WERI-Rb-1 (cell line): ENCODE data around the gene SMNDC1.

Experiments
- DNase-seq: peaks from one replicate; pipeline ENCODE4 v3.0.0-alpha.2; 2020
- H3K27ac ChIP-seq: fragments of 250-450 bp; sonication (Bioruptor Pico); 2 replicates; pipeline ENCODE4 v1.5.1; 2020; ENCODE audit warnings: mild to moderate bottlenecking, moderate library complexity
- H3K27me3 ChIP-seq: fragments of 250-450 bp; sonication (Bioruptor Pico); 2 replicates; pipeline ENCODE4 v1.5.1; 2021; ENCODE audit warnings: mild to moderate bottlenecking, low read depth, moderate library complexity; ENCODE audit not compliant: insufficient read depth, severe bottlenecking
- H3K36me3 ChIP-seq: fragments of 250-450 bp; sonication (Bioruptor Pico); 2 replicates; pipeline ENCODE4 v1.5.1; 2020; ENCODE audit warnings: mild to moderate bottlenecking, moderate library complexity
- H3K4me3 ChIP-seq: 2 replicates; pipeline ENCODE4 v1.5.1; 2011; ENCODE audit warnings: low read depth, mild to moderate bottlenecking, control low read depth, low read length
- H3K9me3 ChIP-seq: fragments of 250-450 bp; sonication (Bioruptor Pico); 2 replicates; pipeline ENCODE4 v1.5.1; 2021; ENCODE audit warnings: mild to moderate bottlenecking, moderate library complexity; ENCODE audit not compliant: severe bottlenecking
- TF ChIP-seq, protein P1 (sequence below): IDR thresholded peaks from 2 replicates; pipeline ENCODE4 v1.5.1; 2011; ENCODE audit warnings: low read depth, mild to moderate bottlenecking, control low read depth, inconsistent platforms, low read length

SMNDC1 gene

DNA sequence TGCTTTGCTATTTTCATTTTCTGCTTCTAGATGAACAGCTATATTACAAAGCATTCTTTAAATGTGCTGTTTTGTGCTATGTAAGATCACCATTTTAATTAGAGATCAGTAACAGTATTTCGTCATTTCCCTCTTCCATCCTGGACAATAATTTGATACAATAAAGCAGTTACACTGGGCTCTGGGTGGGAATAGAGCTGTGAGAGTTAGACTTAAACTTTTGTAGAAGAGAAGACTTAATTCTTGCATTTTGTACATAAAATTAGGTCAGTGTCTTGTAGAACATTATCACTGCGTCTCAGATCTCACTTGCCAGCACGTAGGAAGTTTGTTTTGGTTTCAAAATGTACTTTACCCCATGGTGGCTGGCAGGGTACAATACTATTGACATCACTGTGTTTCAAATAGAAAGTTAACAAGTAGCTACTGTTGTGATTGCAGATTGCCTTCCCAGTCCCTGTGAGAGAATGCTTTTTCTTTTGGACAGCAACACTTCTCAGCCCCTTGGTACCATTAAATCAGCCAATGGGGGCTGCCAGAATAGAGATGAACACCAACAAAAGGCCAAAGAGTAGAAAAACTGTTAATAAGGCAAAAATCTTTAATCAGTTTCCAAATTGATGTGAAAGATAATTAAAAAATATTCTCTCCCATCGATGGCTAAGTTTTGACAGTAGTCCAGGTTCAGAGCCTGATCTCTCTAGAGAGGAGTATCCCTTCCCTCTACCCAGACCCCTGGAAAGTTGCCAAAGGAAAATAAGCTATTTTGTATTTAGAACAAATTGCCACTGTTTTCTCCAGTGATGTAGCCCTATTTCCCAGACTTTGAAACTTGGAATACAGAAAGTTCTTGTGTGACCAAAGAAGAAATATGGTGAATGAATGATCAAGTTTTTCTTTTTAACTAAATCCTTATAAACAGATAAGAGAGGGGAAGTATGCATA is 35.1 kb downstream of the SMNDC1 start:
- no peak overlapping the region for H3K4me3 ChIP-seq
- no peaks in the 10 kb centered on the region for H3K36me3 ChIP-seq
- no peak for DNase-seq

DNA sequence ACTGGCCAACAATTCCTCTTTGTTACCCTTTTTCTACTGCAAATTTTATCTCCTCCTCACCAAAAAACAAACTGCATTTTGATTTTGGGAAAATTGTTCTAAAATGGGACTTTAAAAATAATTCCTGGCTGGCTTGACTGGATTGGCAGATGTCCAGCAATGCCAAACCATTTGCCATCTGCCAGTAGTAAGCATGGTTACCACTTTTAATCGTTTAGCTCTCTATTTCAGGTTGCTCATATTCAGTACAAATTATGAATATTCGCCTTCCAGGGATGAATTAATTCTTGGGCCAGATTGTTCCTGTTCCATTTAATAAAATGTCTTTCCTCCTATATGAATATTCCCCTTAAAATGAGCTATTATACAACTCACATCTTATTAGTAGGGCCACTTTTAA is 35.7 kb downstream of the SMNDC1 start:
- H3K27me3 ChIP-seq: no peaks in the 10 kb centered on the region
- DNase-seq: no peak
- H3K4me3 ChIP-seq: no peak overlapping the region
- TF ChIP-seq, protein P1, sequence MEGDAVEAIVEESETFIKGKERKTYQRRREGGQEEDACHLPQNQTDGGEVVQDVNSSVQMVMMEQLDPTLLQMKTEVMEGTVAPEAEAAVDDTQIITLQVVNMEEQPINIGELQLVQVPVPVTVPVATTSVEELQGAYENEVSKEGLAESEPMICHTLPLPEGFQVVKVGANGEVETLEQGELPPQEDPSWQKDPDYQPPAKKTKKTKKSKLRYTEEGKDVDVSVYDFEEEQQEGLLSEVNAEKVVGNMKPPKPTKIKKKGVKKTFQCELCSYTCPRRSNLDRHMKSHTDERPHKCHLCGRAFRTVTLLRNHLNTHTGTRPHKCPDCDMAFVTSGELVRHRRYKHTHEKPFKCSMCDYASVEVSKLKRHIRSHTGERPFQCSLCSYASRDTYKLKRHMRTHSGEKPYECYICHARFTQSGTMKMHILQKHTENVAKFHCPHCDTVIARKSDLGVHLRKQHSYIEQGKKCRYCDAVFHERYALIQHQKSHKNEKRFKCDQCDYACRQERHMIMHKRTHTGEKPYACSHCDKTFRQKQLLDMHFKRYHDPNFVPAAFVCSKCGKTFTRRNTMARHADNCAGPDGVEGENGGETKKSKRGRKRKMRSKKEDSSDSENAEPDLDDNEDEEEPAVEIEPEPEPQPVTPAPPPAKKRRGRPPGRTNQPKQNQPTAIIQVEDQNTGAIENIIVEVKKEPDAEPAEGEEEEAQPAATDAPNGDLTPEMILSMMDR: no peak
- no peak overlapping the region for H3K27ac ChIP-seq
- no peaks in the 10 kb centered on the region for H3K36me3 ChIP-seq
- H3K9me3 ChIP-seq: no peaks in the 10 kb centered on the region

More for the DNA sequence above, 35.1 kb downstream of the SMNDC1 start:
- TF ChIP-seq, protein P1: no peak
- Histone ChIP-seq H3K27ac (no peak overlapping the region), H3K27me3 (no peaks in the 10 kb centered on the region), H3K9me3 (no peaks in the 10 kb centered on the region)

DNA sequence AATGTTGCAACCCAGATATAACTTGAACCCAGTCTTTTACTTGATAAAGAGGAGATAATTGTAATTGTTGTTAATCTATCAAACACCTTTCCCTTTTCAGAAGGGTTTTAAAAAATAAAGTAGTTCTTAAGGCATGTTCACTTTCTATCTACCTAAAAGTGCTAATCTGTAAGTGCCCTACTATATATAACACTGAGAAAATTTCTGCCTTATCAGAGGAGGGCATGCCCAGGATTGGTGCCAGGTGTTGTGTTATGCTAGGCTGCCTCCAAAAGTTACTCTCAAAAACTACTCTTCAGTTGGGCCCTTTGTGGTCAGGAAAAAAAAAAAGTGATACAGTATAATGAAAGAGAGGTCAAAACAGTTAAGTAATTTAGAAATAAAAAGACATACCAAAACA is 36.3 kb downstream of the SMNDC1 start:
- H3K9me3 ChIP-seq: no peaks in the 10 kb centered on the region
- no peaks in the 10 kb centered on the region for H3K36me3 ChIP-seq
- no peak overlapping the region for H3K4me3 ChIP-seq
- H3K27me3 ChIP-seq: no peaks in the 10 kb centered on the region
- TF ChIP-seq, protein P1: no peak
- no peak overlapping the region for H3K27ac ChIP-seq
- DNase-seq: no peak

GRCh38 chr10:110267276-110267675 is 37.4 kb downstream of the SMNDC1 start:
- Histone ChIP-seq H3K36me3 (no peaks in the 10 kb centered on the region), H3K4me3 (no peak overlapping the region), H3K27ac (no peak overlapping the region), H3K27me3 (no peaks in the 10 kb centered on the region), H3K9me3 (no peaks in the 10 kb centered on the region)
- no peak for DNase-seq
- TF ChIP-seq, protein P1: no peak

DNA sequence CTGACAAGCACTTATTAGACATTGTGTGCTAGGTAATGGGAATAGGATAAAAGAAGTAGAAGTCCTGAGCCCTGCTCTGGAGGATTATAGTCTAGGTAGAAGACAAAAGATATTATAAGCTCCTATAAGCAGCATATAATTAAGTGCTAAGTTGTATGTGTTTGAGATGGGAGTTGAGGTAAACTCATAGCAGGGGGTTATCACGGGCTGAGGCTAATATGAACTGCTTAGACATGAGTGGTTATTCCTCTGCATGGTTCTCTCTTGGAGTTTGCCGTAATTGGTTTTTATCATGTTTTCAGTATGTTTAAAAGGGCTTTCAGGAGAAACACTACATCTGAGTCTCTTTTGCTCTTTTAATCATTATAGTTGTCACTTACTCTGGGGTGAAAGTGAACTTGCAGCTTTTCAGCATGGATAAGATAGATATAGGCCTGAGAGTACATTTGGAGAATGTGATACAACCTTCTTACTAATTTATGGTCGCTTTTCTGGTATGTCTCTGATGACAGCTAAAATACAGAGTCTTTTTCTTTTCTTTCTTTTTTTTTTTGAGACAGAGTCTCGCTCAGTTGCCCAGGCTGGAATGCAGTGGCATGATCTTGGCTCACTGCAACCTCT is 39.0 kb downstream of the SMNDC1 start:
- no peaks in the 10 kb centered on the region for H3K36me3 ChIP-seq
- no peaks in the 10 kb centered on the region for H3K9me3 ChIP-seq
- no peak overlapping the region for H3K4me3 ChIP-seq
- no peaks in the 10 kb centered on the region for H3K27me3 ChIP-seq
- H3K27ac ChIP-seq: no peak overlapping the region
- TF ChIP-seq, protein P1: no peak
- DNase-seq: peak; percentile 7
